Lower lobe of right lung (tissue), 2 donors: Measurements from ENCODE around the gene FBXO38. TPM values are rescaled to one million over a fixed set of nuclear protein-coding genes. Genes with fewer than 3 reads are reported as not detected.

Experiments
- ATAC-seq, 2 donors: fragments of 200-7000 bp; cut with Tn5 transposase; one replicate each; pipeline ENCODE4 v1.9.1; 2020 to 2022; ENCODE audit warnings: mild to moderate bottlenecking in 2 of 2, moderate library complexity in 2 of 2
- DNase-seq: peaks from one replicate; pipeline ENCODE4 v3.0.0-alpha.2; 2020
- H3K27ac ChIP-seq: fragments of 200-600 bp; one replicate; pipeline ENCODE4 v1.8.0; 2022
- H3K27me3 ChIP-seq: fragments of 200-600 bp; one replicate; pipeline ENCODE4 v1.8.0; 2022; ENCODE audit warnings: low read depth
- H3K36me3 ChIP-seq: fragments of 200-600 bp; one replicate; pipeline ENCODE4 v1.8.0; 2022; ENCODE audit warnings: mild to moderate bottlenecking
- H3K4me1 ChIP-seq: fragments of 200-600 bp; one replicate; pipeline ENCODE4 v1.8.0; 2022
- H3K4me3 ChIP-seq: fragments of 200-600 bp; one replicate; pipeline ENCODE4 v1.8.0; 2022; ENCODE audit warnings: mild to moderate bottlenecking
- H3K9me3 ChIP-seq: fragments of 200-600 bp; one replicate; pipeline ENCODE4 v1.8.0; 2022
- intact Hi-C: fragments of 100-400 bp; cut with DNase I; formaldehyde crosslinking; loops from one replicate; pipeline ENCODE4 v1.11.0; 2022
- total RNA-seq: library from RNA; stranded (reverse); fragmentation: NEBNext Ultra II Directional; extraction: Animal tissue kit (Norgen Biotek cat#: 25700); gene quantifications from one replicate; pipeline ENCODE4 v1.2.1, GENCODE V29; 2021
- TF ChIP-seq, protein P1 (sequence below): fragments of 200-600 bp; IDR thresholded peaks from one replicate; pipeline ENCODE4 v1.8.0; 2022; ENCODE audit warnings: antibody characterized with exemption, mild to moderate bottlenecking
- donor health status: DM: no; HTN: yes; CAD: no; lungs with severe emphysema.

The FBXO38 gene
- total RNA-seq, 1 donor from 2014 or later = 72.9 TPM

- no peaks in the 10 kb centered on the region for H3K9me3 ChIP-seq
- intact Hi-C loops = no loop called here
- ATAC-seq = peak in 1 of 2 donors; percentile 23
- TF ChIP-seq, protein P1, sequence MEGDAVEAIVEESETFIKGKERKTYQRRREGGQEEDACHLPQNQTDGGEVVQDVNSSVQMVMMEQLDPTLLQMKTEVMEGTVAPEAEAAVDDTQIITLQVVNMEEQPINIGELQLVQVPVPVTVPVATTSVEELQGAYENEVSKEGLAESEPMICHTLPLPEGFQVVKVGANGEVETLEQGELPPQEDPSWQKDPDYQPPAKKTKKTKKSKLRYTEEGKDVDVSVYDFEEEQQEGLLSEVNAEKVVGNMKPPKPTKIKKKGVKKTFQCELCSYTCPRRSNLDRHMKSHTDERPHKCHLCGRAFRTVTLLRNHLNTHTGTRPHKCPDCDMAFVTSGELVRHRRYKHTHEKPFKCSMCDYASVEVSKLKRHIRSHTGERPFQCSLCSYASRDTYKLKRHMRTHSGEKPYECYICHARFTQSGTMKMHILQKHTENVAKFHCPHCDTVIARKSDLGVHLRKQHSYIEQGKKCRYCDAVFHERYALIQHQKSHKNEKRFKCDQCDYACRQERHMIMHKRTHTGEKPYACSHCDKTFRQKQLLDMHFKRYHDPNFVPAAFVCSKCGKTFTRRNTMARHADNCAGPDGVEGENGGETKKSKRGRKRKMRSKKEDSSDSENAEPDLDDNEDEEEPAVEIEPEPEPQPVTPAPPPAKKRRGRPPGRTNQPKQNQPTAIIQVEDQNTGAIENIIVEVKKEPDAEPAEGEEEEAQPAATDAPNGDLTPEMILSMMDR = no peak
- H3K27ac ChIP-seq = no peak overlapping the region
- H3K4me1 ChIP-seq = no peaks in the 10 kb centered on the region
- H3K4me3 ChIP-seq = no peak overlapping the region
- H3K27me3 ChIP-seq = no peaks in the 10 kb centered on the region
- no peak for DNase-seq
- H3K36me3 ChIP-seq = peaks cover 79% of the 10 kb centered on the region
Measured at GRCh38 chr5:148427370-148428042, 43.7 kb downstream of the FBXO38 start.

- TF ChIP-seq, protein P1 = no peak
- Histone ChIP-seq H3K4me1 (no peaks in the 10 kb centered on the region), H3K27me3 (no peaks in the 10 kb centered on the region), H3K4me3 (no peak overlapping the region), H3K27ac (no peak overlapping the region), H3K9me3 (no peaks in the 10 kb centered on the region), H3K36me3 (peaks cover 79% of the 10 kb centered on the region)
- DNase-seq (no peak), ATAC-seq (no peak)
- intact Hi-C loops = no loop called here
Measured at GRCh38 chr5:148428848-148429247, 45.1 kb downstream of the FBXO38 start.

DNA sequence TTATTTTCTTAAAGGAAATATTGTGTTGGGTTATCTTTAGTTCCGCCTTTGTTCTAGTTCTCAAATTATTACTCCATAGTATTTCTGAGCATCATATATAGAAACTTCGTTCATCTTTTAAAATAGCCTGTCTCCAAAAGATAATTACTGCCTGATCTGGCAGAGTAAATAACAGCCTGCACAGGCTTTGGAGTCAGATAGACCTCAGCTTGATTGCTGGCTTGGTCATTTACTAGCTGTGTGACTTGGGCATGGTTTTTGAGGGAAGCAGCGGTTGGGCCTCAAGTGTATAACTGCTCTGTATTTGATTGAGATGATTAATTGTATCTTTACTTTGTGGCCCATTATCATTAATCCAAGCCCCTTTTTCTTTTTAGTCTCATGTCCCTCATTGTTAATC, 50.1 kb downstream of the FBXO38 start:
- peaks cover 79% of the 10 kb centered on the region for H3K36me3 ChIP-seq
- no peak overlapping the region for H3K27ac ChIP-seq
- no peak for DNase-seq
- TF ChIP-seq, protein P1 = no peak
- H3K27me3 ChIP-seq = no peaks in the 10 kb centered on the region
- no peaks in the 10 kb centered on the region for H3K9me3 ChIP-seq
- no peak overlapping the region for H3K4me3 ChIP-seq
- H3K4me1 ChIP-seq = no peaks in the 10 kb centered on the region
- intact Hi-C loops = no loop called here
- ATAC-seq = no peak

- no peak overlapping the region for H3K4me3 ChIP-seq
- intact Hi-C loops = no loop called here
- no peak for ATAC-seq
Measured at GRCh38 chr5:148436029-148436428, 52.3 kb downstream of the FBXO38 start.

GRCh38 chr5:148437249-148437648, 53.5 kb downstream of the FBXO38 start:
- ATAC-seq = peak in 1 of 2 donors; percentile 41
- no peaks in the 10 kb centered on the region for H3K27me3 ChIP-seq
- TF ChIP-seq, protein P1 = no peak
- H3K9me3 ChIP-seq = no peaks in the 10 kb centered on the region
- intact Hi-C loops = no loop called here
- H3K36me3 ChIP-seq = peaks cover 100% of the 10 kb centered on the region
- peak overlapping the region; percentile 1 for H3K27ac ChIP-seq
- DNase-seq = no peak
- no peak overlapping the region for H3K4me3 ChIP-seq
- H3K4me1 ChIP-seq = no peaks in the 10 kb centered on the region

More at GRCh38 chr5:148436029-148436428, 52.3 kb downstream of the FBXO38 start:
- DNase-seq = no peak
- Histone ChIP-seq H3K27me3 (no peaks in the 10 kb centered on the region), H3K9me3 (no peaks in the 10 kb centered on the region), H3K4me1 (no peaks in the 10 kb centered on the region), H3K27ac (no peak overlapping the region), H3K36me3 (peaks cover 92% of the 10 kb centered on the region)
- TF ChIP-seq, protein P1 = no peak
